ENCODE measurements around the gene FBXO7.

GRCh38 chr22:32528316-32528715 is 53.7 kb downstream of the FBXO7 start:
- TF ChIP-seq EZH2phosphoT487 (IDR thresholded peaks at IDR 0.05; ENCODE audit: borderline replicate concordance) (no peak), CTCF (conservative IDR thresholded peaks at IDR 0.05; ENCODE audit: low read length) (no peak)
